DMS 273 (cell line): Measurements from ENCODE around the gene ASMTL.
"Not testable (repeated sequence)": the region's sequence is repeated elsewhere in the genome, so short reads cannot be mapped to it uniquely, and the experiment has no call there.

Source experiments
- DNase-seq: peaks from one replicate; lab custom pipeline; 2025; ENCODE audit not compliant: unreplicated experiment; lab: John Stamatoyannopoulos, UW

Gene ASMTL

GRCh38 chrX:1416327-1416784 lies 36.4 kb downstream of the ASMTL start:
- no peak for DNase-seq

DNA sequence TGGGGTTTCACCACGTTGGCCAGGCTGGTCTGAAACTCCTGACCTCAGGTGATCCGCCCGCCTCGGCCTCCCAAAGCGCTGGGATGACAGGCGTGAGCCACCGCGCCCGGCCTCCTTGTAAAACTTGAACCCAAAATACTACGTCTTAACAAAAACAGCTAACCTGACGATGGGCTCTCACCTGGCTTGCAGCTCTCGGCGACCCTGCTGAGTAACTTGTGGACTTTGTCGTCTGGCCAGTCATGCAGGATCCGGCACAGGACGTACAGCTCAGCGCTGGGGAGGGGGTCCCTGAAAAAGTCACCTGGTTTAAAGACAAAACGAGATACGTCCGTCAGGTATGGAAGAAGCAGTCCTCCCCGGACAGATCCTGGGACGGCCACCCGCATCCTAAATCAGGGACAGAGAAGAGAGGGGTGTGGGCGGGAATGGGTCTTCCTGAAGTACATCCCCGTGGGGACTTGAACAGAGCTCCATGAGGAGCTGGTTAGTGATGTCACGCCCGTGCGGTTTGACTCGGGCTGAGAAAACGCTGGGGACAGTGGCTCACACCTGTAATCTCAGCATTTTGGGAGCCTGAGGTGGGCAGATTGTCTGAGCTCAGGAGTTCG lies 40.1 kb downstream of the ASMTL start:
- DNase-seq = no peak

DNA sequence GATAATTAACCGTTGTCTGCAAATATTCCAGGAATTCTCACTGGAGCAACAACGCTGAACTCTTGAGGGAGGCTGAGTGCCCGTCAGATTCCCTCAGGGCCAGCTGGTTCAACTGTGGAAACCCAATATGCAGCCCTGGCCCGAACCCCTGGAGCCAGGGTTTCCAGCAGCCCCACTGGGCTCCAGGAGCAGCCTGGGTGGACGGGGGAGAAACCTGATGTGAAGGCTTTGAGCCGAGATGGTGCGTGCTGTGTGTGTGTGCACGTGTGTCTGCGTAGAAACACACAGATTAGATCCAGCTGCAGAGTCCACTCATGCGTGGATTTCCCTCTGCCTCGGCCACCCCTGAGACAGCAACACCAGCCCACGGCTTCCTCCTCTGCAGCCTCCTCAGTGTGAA lies 41.4 kb downstream of the ASMTL start:
- DNase-seq = no peak

DNA sequence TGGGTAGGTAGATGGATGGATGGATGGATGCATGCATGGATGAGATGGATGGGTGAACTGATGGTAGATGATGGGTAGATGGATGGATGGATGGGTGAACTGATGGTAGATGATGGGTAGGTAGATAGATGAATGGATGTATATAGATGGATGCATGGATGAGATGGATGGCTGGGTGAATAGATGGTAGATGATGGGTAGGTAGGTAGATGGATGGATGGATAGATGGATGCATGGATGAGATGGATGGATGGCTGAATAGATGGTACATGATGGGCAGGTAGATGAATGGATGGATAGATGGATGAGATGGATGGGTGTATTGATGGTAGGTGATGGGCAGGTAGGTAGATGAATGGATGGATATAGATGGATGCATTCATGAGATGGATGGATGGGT lies 45.7 kb downstream of the ASMTL start:
- no peak for DNase-seq

DNA sequence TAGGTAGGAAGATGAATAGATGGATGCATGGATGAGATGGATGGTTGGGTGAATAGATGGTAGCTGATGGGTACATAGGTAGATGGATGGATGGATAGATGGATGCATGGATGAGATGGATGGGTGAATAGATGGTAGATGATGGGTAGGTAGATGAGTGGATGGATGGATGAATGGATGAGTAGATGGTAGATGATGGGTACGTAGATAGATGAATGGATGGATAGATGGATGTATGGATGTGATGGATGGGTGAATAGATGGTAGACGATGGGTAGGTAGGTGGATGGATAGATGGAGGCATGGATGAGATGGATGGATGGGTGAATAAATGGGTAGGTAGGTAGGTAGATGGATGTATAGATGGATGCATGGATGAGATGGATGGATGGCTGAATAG lies 46.9 kb downstream of the ASMTL start:
- not testable (repeated sequence) for DNase-seq

DNA sequence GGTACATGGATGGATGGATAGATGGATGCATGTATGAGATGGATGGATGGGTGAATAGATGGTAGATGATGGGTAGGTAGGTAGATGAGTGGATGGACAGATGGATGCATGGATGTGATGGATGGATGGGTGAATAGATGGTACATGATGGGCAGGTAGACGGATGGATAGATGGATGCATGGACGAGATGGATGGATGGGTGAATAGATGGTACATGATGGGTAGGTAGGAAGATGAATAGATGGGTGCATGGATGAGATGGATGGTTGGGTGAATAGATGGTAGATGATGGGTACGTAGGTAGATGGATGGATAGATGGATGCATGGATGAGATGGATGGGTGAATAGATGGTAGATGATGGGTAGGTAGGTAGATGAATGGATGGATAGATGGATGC lies 48.8 kb downstream of the ASMTL start:
- not testable (repeated sequence) for DNase-seq

DNA sequence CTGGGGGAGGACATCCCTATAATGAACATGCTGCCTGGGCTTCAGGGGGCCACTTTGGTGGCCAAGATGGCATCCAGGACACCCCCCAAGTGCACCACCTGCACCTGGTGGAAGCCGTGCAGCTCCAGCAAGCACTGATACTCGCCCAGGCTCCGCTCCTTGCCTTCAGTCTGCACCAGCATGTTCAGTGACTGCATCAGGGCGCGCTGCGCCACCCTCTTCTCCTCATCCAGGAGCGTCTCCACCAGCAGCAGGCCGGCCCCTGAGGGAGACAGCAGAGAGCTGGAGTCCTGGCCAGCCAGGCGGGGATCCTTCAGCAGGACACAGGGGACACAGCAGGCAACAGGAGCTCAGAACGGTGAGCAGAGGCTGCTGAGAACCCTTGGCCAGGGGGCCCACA lies 49.5 kb downstream of the ASMTL start:
- DNase-seq = no peak

GRCh38 chrX:1401611-1402430 lies 50.9 kb downstream of the ASMTL start:
- DNase-seq = no peak

- DNase-seq = no peak
Measured at GRCh38 chrX:1400742-1401471, 51.8 kb downstream of the ASMTL start.

GRCh38 chrX:1400049-1400448 lies 52.7 kb downstream of the ASMTL start:
- no peak for DNase-seq

- DNase-seq = no peak
Measured at GRCh38 chrX:1398431-1399340, 54.0 kb downstream of the ASMTL start.

DNA sequence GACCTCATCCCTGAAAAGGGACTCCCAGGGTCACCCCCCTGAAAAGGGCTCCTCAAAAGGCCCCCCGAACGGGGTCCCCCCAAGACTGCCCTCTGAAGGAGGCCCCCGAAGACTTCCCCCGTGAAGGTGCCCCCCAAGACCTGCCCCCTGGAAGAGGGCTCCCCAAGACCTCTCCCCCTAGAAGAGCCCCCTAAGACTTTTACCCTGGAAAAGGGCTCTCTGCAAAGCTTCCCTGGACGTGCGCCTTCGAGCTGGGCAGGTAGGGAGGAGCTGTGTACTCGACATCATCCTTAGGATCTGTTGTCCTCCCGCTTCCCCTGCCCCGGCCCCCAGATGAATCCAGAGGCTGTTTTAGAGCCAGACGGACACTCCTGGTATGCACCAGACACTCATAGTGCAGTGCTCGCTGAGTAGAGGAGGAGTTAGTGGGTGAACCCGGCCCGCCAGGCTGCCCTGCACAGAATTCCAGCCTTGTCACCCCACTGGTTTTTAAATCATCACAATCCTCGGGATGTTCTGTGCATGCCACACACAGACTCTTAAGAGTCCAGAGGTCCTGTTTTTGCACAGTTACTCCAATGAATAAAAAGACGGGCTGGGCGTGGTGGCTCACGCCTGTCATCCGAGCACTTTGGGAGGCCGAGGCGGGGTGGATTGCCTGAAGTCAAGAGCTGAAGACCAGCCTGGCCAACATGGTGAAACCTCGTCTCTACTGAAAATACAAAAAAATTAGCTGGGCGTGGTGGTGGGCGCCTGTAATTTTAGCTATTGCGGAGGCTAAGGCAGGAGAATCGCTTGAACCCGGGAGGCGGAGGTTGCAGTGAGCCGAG lies 55.1 kb downstream of the ASMTL start:
- DNase-seq = no peak

- DNase-seq = no peak
Measured at GRCh38 chrX:1397001-1397400, 55.7 kb downstream of the ASMTL start.

GRCh38 chrX:1395646-1396216 lies 57.0 kb downstream of the ASMTL start:
- no peak for DNase-seq

DNA sequence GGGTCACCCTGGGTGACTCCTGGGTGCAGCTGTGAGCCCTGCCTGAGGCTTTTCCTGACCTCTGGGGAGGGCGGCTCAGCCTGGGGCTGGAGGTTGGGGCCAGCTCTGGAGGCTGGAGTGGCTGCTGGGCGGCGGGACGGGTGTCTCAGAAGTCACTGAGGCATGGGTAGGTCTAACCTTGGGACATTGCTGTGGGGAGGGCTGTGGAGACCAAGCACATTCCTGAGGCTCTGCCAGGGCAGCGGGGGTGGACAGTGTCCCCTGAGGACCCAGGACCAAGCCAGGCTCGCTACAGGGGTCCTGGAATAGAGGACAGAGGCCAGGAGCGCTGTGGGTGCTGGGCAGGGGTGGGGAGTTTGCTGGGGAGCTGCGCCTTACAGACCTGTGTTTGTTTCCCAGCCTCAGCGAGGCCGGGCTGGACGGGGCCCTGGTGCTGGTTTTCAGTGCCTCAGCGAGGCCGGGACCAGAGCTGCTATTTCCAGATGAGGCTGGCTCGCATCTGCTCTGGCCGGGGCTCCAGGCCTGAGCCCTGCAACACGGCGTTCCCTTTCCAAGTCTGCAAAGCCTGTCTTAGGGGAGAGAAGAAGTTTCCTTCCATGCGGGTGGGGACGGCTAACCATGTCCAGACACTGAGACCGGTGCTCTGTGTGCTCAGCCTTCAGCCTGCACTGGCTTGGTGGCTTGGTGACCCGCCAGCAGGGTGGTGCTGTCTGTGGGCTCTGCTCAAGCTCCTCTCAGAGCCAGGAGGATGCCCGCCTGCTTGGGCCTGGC lies 57.8 kb downstream of the ASMTL start:
- no peak for DNase-seq

GRCh38 chrX:1393871-1394615 lies 58.7 kb downstream of the ASMTL start:
- no peak for DNase-seq

- DNase-seq = no peak
Measured at GRCh38 chrX:1392376-1393068, 60.2 kb downstream of the ASMTL start.
